CD4-positive, alpha-beta T cell treated with Interleukin-21 for 1 hour (primary cell): Measurements from ENCODE around the gene SGCA.

Experiments used
- DNase-seq: peaks from one replicate; pipeline ENCODE4 v3.0.0-alpha.2; 2020

SGCA gene

GRCh38 chr17:50168319-50168718 is 2.5 kb downstream of the SGCA start:
- DNase-seq, result no peak

GRCh38 chr17:50169121-50169764 is 3.4 kb downstream of the SGCA start:
- peak; percentile 80 for DNase-seq

- DNase-seq, result no peak
Observed at GRCh38 chr17:50169881-50170459, 4.2 kb downstream of the SGCA start.

GRCh38 chr17:50170662-50171370 is 5.0 kb downstream of the SGCA start:
- no peak for DNase-seq

- DNase-seq, result no peak
Observed at GRCh38 chr17:50171371-50172071, 5.7 kb downstream of the SGCA start.

GRCh38 chr17:50172130-50172529 is 6.3 kb downstream of the SGCA start:
- no peak for DNase-seq

- no peak for DNase-seq
Observed at GRCh38 chr17:50172936-50173334, 7.1 kb downstream of the SGCA start.

- no peak for DNase-seq
Observed at GRCh38 chr17:50173335-50173941, 7.6 kb downstream of the SGCA start.

GRCh38 chr17:50174444-50174843 is 8.6 kb downstream of the SGCA start:
- DNase-seq, result no peak

GRCh38 chr17:50175035-50175807 is 9.4 kb downstream of the SGCA start:
- no peak for DNase-seq

GRCh38 chr17:50176559-50177357 is 11.0 kb downstream of the SGCA start:
- no peak for DNase-seq

GRCh38 chr17:50177476-50177875 is 11.7 kb downstream of the SGCA start:
- DNase-seq, result no peak

- DNase-seq, result peak; percentile 65
Observed at GRCh38 chr17:50177983-50178834, 12.4 kb downstream of the SGCA start.

- no peak for DNase-seq
Observed at GRCh38 chr17:50180111-50180510, 14.3 kb downstream of the SGCA start.

GRCh38 chr17:50180620-50181019 is 14.8 kb downstream of the SGCA start:
- no peak for DNase-seq

- no peak for DNase-seq
Observed at GRCh38 chr17:50181144-50181543, 15.3 kb downstream of the SGCA start.

- no peak for DNase-seq
Observed at GRCh38 chr17:50181591-50182560, 16.1 kb downstream of the SGCA start.

GRCh38 chr17:50182783-50183420 is 17.1 kb downstream of the SGCA start:
- DNase-seq, result no peak
